Chondrocyte (in vitro differentiated cells): ENCODE measurements around the gene ARHGEF2. TPM values are rescaled to one million over a fixed set of nuclear protein-coding genes. Genes with fewer than 3 reads are reported as not detected.

Experiments
- DNase-seq: peaks from one replicate; pipeline ENCODE4 v3.0.0; 2021; ENCODE audit warnings: mixed read lengths, low spot score
- H3K27ac Mint-ChIP-seq: one replicate; pipeline ENCODE4 v1.8.0; 2021; ENCODE audit warnings: mild to moderate bottlenecking, moderate library complexity, mixed read lengths; ENCODE audit not compliant: unreplicated experiment
- H3K27me3 Mint-ChIP-seq: 2 replicates; pipeline ENCODE4 v1.8.0; 2021; ENCODE audit warnings: low read depth, mixed read lengths
- H3K36me3 Mint-ChIP-seq: 2 replicates; pipeline ENCODE4 v1.8.0; 2021; ENCODE audit warnings: low read depth, mixed read lengths
- H3K4me1 Mint-ChIP-seq: 2 replicates; pipeline ENCODE4 v1.8.0; 2021; ENCODE audit warnings: low read depth, mild to moderate bottlenecking, mixed read lengths
- H3K4me3 Mint-ChIP-seq: one replicate; pipeline ENCODE4 v1.8.0; 2021; ENCODE audit warnings: mild to moderate bottlenecking, moderate library complexity, mixed read lengths; ENCODE audit not compliant: unreplicated experiment
- H3K9me3 Mint-ChIP-seq: 2 replicates; pipeline ENCODE4 v1.8.0; 2021; ENCODE audit warnings: low read depth, mixed read lengths
- total RNA-seq: library from RNA; stranded (reverse); gene quantifications from 3 replicates; pipeline ENCODE4 v1.2.1, GENCODE V29; 2021
- TF ChIP-seq, protein P1 (sequence below): fragments of 200-600 bp; sonication (generic); IDR thresholded peaks from 2 replicates; pipeline ENCODE4 v1.5.0; 2021; ENCODE audit warnings: antibody characterized with exemption, mild to moderate bottlenecking, moderate library complexity

The ARHGEF2 gene
- total RNA-seq, 1 donor from 2014 or later: 203 TPM

DNA sequence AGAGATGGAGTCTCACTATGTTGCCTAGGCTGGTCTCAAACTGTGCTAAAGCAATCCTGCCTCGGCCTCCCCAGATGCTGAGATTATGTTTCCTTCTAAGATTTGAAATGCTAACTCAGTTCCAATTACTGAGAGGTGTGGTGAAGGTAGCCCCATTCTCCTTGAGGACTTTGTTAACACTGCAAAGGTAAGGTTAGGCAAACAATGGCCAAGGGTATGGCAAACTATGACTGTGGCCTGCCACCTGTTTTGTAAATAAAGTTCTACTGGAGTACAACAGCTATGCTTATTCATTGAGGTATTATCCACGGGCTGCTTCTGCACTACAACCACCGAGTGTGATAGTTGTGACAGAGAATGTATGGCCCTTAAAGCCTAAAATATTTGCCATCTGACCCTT is 57.6 kb downstream of the ARHGEF2 start:
- DNase-seq: no peak
- TF ChIP-seq, protein P1, sequence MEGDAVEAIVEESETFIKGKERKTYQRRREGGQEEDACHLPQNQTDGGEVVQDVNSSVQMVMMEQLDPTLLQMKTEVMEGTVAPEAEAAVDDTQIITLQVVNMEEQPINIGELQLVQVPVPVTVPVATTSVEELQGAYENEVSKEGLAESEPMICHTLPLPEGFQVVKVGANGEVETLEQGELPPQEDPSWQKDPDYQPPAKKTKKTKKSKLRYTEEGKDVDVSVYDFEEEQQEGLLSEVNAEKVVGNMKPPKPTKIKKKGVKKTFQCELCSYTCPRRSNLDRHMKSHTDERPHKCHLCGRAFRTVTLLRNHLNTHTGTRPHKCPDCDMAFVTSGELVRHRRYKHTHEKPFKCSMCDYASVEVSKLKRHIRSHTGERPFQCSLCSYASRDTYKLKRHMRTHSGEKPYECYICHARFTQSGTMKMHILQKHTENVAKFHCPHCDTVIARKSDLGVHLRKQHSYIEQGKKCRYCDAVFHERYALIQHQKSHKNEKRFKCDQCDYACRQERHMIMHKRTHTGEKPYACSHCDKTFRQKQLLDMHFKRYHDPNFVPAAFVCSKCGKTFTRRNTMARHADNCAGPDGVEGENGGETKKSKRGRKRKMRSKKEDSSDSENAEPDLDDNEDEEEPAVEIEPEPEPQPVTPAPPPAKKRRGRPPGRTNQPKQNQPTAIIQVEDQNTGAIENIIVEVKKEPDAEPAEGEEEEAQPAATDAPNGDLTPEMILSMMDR: no peak
- no peaks in the 10 kb centered on the region for H3K4me1 Mint-ChIP-seq
- H3K27me3 Mint-ChIP-seq: no peaks in the 10 kb centered on the region
- peak overlapping the region; percentile 32 for H3K27ac Mint-ChIP-seq
- no peaks in the 10 kb centered on the region for H3K9me3 Mint-ChIP-seq
- peaks cover 43% of the 10 kb centered on the region for H3K36me3 Mint-ChIP-seq
- no peak overlapping the region for H3K4me3 Mint-ChIP-seq

DNA sequence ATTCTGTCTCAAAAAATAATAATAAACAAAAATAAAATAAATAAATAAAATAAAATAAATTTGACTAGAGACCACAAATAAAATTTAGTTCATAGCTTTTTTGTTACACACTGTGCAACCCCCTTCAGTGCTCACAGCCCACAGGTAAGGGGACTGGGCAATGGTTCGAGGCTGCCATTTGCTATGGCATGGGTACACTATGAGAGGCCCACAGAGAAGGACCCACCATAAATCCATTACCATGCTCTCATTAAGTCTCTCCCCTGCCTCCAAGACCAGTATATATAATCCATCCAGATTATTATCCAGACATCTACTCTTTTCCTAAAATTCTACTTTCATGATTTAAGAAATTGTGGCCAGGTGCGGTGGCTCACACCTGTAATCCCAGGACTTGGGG is 58.5 kb downstream of the ARHGEF2 start:
- H3K36me3 Mint-ChIP-seq: peaks cover 43% of the 10 kb centered on the region
- H3K4me1 Mint-ChIP-seq: peaks cover 3% of the 10 kb centered on the region
- no peaks in the 10 kb centered on the region for H3K9me3 Mint-ChIP-seq
- TF ChIP-seq, protein P1: no peak
- H3K27me3 Mint-ChIP-seq: no peaks in the 10 kb centered on the region
- no peak overlapping the region for H3K27ac Mint-ChIP-seq
- H3K4me3 Mint-ChIP-seq: no peak overlapping the region
- DNase-seq: no peak

DNA sequence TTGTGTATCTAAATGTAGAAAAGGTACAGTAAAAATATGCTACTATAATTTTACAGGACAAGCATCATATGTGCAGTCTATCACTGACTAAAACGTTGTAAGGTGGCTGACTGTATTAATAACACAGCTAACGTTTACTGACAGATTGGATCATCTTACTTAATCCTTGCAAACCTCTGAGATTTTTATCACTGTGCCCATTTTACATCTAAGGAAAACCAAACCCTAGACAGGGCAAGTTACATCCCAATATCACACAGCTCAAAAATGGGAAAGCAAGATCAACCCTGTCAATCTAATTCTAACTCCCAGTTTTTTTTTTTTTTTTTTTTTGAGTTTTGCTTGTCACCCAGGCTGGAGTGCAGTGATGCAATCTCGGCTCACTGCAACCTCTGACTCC is 59.7 kb downstream of the ARHGEF2 start:
- H3K4me1 Mint-ChIP-seq: peaks cover 4% of the 10 kb centered on the region
- H3K4me3 Mint-ChIP-seq: no peak overlapping the region
- H3K9me3 Mint-ChIP-seq: no peaks in the 10 kb centered on the region
- DNase-seq: no peak
- peak overlapping the region; percentile 65 for H3K27ac Mint-ChIP-seq
- TF ChIP-seq, protein P1: no peak
- no peaks in the 10 kb centered on the region for H3K27me3 Mint-ChIP-seq
- H3K36me3 Mint-ChIP-seq: peaks cover 50% of the 10 kb centered on the region

DNA sequence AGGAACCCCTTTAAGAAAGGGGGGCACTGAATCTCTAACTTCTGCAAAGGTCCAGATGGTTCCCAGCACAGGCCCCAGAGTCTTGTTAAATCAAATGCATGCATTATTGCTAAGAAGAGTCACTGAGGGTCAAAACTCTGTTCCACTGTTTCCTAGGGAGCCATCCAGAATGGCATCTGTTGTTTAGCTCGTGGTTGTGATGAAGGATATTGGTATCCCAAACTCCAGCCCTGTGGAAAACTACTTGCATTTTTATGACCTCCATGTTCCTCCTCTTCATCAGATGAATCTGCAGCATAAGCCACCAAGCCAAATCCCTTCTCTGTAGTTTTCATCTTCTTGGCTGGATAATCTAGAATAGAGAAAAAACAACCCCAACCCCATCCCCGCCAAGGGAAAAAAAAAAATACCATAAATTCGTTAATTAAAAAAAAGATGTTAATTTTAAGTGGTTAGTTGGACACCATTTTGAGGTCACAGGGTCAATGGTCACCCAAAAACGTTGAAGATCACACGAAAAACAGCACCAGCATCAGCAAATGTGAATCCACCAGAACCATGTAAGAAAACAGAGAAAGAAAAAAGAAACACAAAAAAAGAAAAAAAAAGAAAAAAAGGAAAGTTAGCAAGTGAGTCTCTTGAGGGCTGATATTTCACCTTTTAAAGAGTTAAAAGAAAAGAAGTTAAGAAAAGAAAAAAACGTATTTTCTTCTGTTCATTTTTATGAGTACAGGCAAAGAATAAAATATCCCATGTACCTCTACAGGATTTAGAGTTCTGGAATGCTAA is 64.2 kb downstream of the ARHGEF2 start:
- Mint-ChIP-seq H3K4me3 (no peak overlapping the region), H3K9me3 (no peaks in the 10 kb centered on the region), H3K27me3 (no peaks in the 10 kb centered on the region), H3K4me1 (peaks cover 28% of the 10 kb centered on the region), H3K27ac (peak overlapping the region; percentile 34), H3K36me3 (peaks cover 33% of the 10 kb centered on the region)
- DNase-seq: no peak
- TF ChIP-seq, protein P1: no peak

DNA sequence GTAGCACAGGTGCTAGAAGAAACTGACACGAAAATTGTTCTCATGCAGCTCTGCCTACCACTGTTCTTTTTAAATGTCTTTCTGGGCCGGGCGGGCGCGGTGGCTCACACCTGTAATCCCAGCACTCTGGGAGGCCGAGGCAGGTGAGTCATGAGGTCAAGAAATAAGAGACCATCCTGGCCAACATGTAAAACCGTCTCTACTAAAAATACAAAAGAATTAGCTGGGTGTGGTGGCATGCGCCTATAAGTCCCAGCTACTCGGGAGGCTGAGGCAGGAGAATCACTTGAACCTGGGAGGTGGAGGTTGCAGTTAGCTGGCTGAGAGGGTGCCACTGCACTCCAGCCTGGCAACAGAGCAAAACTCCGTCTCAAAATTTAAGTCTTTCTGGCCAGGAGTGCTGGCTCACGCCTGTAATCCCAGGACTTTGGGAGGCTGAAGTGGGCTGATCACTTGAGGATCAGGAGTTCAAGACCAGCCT is 66.3 kb downstream of the ARHGEF2 start:
- Mint-ChIP-seq H3K4me1 (peaks cover 30% of the 10 kb centered on the region), H3K27me3 (no peaks in the 10 kb centered on the region), H3K4me3 (no peak overlapping the region), H3K27ac (peak overlapping the region; percentile 99), H3K9me3 (no peaks in the 10 kb centered on the region), H3K36me3 (peaks cover 24% of the 10 kb centered on the region)
- TF ChIP-seq, protein P1: no peak
- DNase-seq: no peak
